H9 (cell line): ENCODE data around the gene CLCN6. TPM values are rescaled to one million over a fixed set of nuclear protein-coding genes. Genes with fewer than 3 reads are reported as not detected.

Source experiments
- DNase-seq: peaks from one replicate; pipeline ENCODE4 v3.0.0-alpha.2; 2017
- H2AFZ ChIP-seq: one replicate; pipeline ENCODE4 v1.6.1; 2013; ENCODE audit warnings: mild to moderate bottlenecking, low read length, control low read depth, moderate library complexity
- H2AK5ac ChIP-seq: 2 replicates; pipeline ENCODE4 v1.6.1; 2013; ENCODE audit warnings: low read length, control low read depth, mixed read lengths; ENCODE audit not compliant: insufficient read length
- H2BK120ac ChIP-seq: one replicate; pipeline ENCODE4 v1.6.1; 2013; ENCODE audit warnings: low read depth, mild to moderate bottlenecking, low read length, control low read depth, inconsistent platforms; ENCODE audit not compliant: poor library complexity, severe bottlenecking
- H2BK12ac ChIP-seq: 2 replicates; pipeline ENCODE4 v1.6.1; 2013; ENCODE audit warnings: low read length, control low read depth, mixed read lengths, low read depth; ENCODE audit not compliant: insufficient read length
- H2BK15ac ChIP-seq: 2 replicates; pipeline ENCODE4 v1.6.1; 2013; ENCODE audit warnings: low read depth, low read length, control low read depth
- H2BK20ac ChIP-seq: one replicate; pipeline ENCODE4 v1.6.1; 2013; ENCODE audit warnings: low read depth, mild to moderate bottlenecking, low read length, control low read depth, inconsistent platforms; ENCODE audit not compliant: poor library complexity, severe bottlenecking
- H2BK5ac ChIP-seq: 2 replicates; pipeline ENCODE4 v1.6.1; 2013; ENCODE audit warnings: low read length, control low read depth, mixed read lengths; ENCODE audit not compliant: insufficient read length
- H3K14ac ChIP-seq: 2 replicates; pipeline ENCODE4 v1.6.1; 2013; ENCODE audit warnings: low read length, control low read depth; ENCODE audit not compliant: insufficient read depth
- H3K18ac ChIP-seq: 2 replicates; pipeline ENCODE4 v1.6.1; 2013; ENCODE audit warnings: low read depth, mild to moderate bottlenecking, mixed read lengths, low read length, control low read depth; ENCODE audit not compliant: insufficient read length
- H3K23ac ChIP-seq: 2 replicates; pipeline ENCODE4 v1.6.1; 2013; ENCODE audit warnings: low read length, control low read depth, mixed read lengths, low read depth; ENCODE audit not compliant: insufficient read length
- H3K23me2 ChIP-seq: 2 replicates; pipeline ENCODE4 v1.6.1; 2013; ENCODE audit warnings: low read depth, mild to moderate bottlenecking, mixed read lengths, low read length, control low read depth; ENCODE audit not compliant: insufficient read length, poor library complexity, severe bottlenecking
- H3K27ac ChIP-seq: 2 replicates; pipeline ENCODE4 v1.5.1; 2013; ENCODE audit warnings: low read length, control low read depth, mixed read lengths, low read depth; ENCODE audit not compliant: insufficient read length
- H3K27me3 ChIP-seq: 2 replicates; pipeline ENCODE4 v1.6.1; 2013; ENCODE audit warnings: low read length, control low read depth, inconsistent platforms; ENCODE audit not compliant: insufficient read depth
- H3K4ac ChIP-seq: 2 replicates; pipeline ENCODE4 v1.6.1; 2013; ENCODE audit warnings: low read depth, mild to moderate bottlenecking, control low read depth, inconsistent platforms, low read length, moderate library complexity
- H3K4me1 ChIP-seq: 2 replicates; pipeline ENCODE4 v1.6.1; 2013; ENCODE audit warnings: low read length, control low read depth, inconsistent platforms; ENCODE audit not compliant: insufficient read depth
- H3K4me2 ChIP-seq: 2 replicates; pipeline ENCODE4 v1.6.1; 2013; ENCODE audit warnings: low read length, control low read depth, mixed read lengths; ENCODE audit not compliant: insufficient read length, insufficient read depth
- H3K56ac ChIP-seq: 2 replicates; pipeline ENCODE4 v1.6.1; 2013; ENCODE audit warnings: low read depth, mild to moderate bottlenecking, mixed read lengths, low read length, control low read depth; ENCODE audit not compliant: insufficient read length
- H3K79me1 ChIP-seq: 2 replicates; pipeline ENCODE4 v1.6.1; 2013; ENCODE audit warnings: low read depth, mild to moderate bottlenecking, moderate library complexity, low read length, control low read depth, inconsistent platforms; ENCODE audit not compliant: insufficient read depth, poor library complexity, severe bottlenecking
- H3K79me2 ChIP-seq: 2 replicates; pipeline ENCODE4 v1.6.1; 2013; ENCODE audit warnings: low read length, control low read depth, inconsistent platforms; ENCODE audit not compliant: insufficient read depth
- H3K9ac ChIP-seq: 2 replicates; pipeline ENCODE4 v1.6.1; 2013; ENCODE audit warnings: low read length, control low read depth, mixed read lengths; ENCODE audit not compliant: insufficient read length; ENCODE audit errors: extremely low read depth
- H3K9me3 ChIP-seq: one replicate; pipeline ENCODE4 v1.6.1; 2013; ENCODE audit warnings: low read depth, low read length, inconsistent platforms; ENCODE audit not compliant: control insufficient read depth
- H3T11ph ChIP-seq: one replicate; pipeline ENCODE4 v1.6.1; 2013; ENCODE audit warnings: mild to moderate bottlenecking, low read length, control low read depth, inconsistent platforms
- H4K20me1 ChIP-seq: one replicate; pipeline ENCODE4 v1.6.1; 2013; ENCODE audit not compliant: control insufficient read depth, insufficient read length, insufficient read depth
- H4K5ac ChIP-seq: 2 replicates; pipeline ENCODE4 v1.6.1; 2013; ENCODE audit warnings: low read depth, mild to moderate bottlenecking, mixed read lengths, low read length, control low read depth; ENCODE audit not compliant: insufficient read length
- H4K8ac ChIP-seq: replicated peaks from 2 replicates; pipeline ENCODE4 v1.6.1; 2013; ENCODE audit warnings: low read length, control low read depth, mixed read lengths, low read depth; ENCODE audit not compliant: insufficient read length
- H4K91ac ChIP-seq: 2 replicates; pipeline ENCODE4 v1.6.1; 2013; ENCODE audit warnings: low read depth, mild to moderate bottlenecking, moderate library complexity, mixed read lengths, low read length, control low read depth; ENCODE audit not compliant: insufficient read length
- H3K27ac Mint-ChIP-seq, 3 experiments: 2 replicates in 2 of 3; 3 replicates in 1 of 3; pipeline ENCODE4 v1.8.0; 2020 to 2021; ENCODE audit warnings: mixed read lengths in 3 of 3, mild to moderate bottlenecking in 1 of 3, moderate library complexity in 1 of 3
- H3K27me3 Mint-ChIP-seq: 2 replicates; pipeline ENCODE4 v1.8.0; 2021; ENCODE audit warnings: low read depth, mild to moderate bottlenecking, moderate library complexity, mixed read lengths
- H3K36me3 Mint-ChIP-seq, 3 experiments: 2 replicates in 2 of 3; 3 replicates in 1 of 3; pipeline ENCODE4 v1.8.0; 2020 to 2021; ENCODE audit warnings: low read depth in 3 of 3, mixed read lengths in 3 of 3; ENCODE audit not compliant: insufficient read depth in 1 of 3
- H3K4me1 Mint-ChIP-seq, 2 experiments: 2 replicates each; pipeline ENCODE4 v1.8.0; 2020; ENCODE audit warnings: mixed read lengths in 2 of 2
- H3K4me3 Mint-ChIP-seq, 2 experiments: 2 replicates in 1 of 2; 3 replicates in 1 of 2; pipeline ENCODE4 v1.8.0; 2020 to 2021; ENCODE audit warnings: mild to moderate bottlenecking in 2 of 2, mixed read lengths in 2 of 2, moderate library complexity in 1 of 2
- H3K9me3 Mint-ChIP-seq, 2 experiments: 2 replicates in 1 of 2; 3 replicates in 1 of 2; pipeline ENCODE4 v1.8.0; 2020; ENCODE audit warnings: mild to moderate bottlenecking in 2 of 2, mixed read lengths in 2 of 2, moderate library complexity in 1 of 2
- CTCF ChIP-seq: fragments of 200-600 bp; sonication (generic); conservative IDR thresholded peaks from 3 replicates; pipeline ENCODE4 v1.8.0; 2021; ENCODE audit warnings: antibody characterized with exemption, mild to moderate bottlenecking
- WGBS: extraction: QIAGEN DNeasy Blood & Tissue Kit; methylation state at CpG from one replicate; pipeline ENCODE4 v1.1.7; 2013; ENCODE audit warnings: missing lambda C conversion rate, low lambda C conversion rate, mixed read lengths; ENCODE audit not compliant: insufficient read length; ENCODE audit errors: extremely low coverage; 5-methylcytosine and 5-hydroxymethylcytosine counted together
- total RNA-seq: library from RNA; stranded (reverse); gene quantifications from 2 replicates; pipeline ENCODE4 v1.2.1, GENCODE V29; 2021

The CLCN6 gene
- total RNA-seq, 1 experiment from 2014 or later = 20.5 TPM

- H4K8ac ChIP-seq = no peak overlapping the region
- H4K20me1 ChIP-seq = no peaks in the 10 kb centered on the region
- H2AFZ ChIP-seq = no peak overlapping the region
- no peak overlapping the region for H3K4me3 Mint-ChIP-seq
- no peaks in the 10 kb centered on the region for H3K27me3 ChIP-seq
- no peaks in the 10 kb centered on the region for H3K9me3 ChIP-seq
- no peak overlapping the region for H3K18ac ChIP-seq
- no peak overlapping the region for H2BK12ac ChIP-seq
- no peak overlapping the region for H4K5ac ChIP-seq
- H3K27me3 Mint-ChIP-seq = peaks cover 10% of the 10 kb centered on the region
- no peak overlapping the region for H3K9ac ChIP-seq
- H2AK5ac ChIP-seq = no peak overlapping the region
- no peak overlapping the region for H3K23ac ChIP-seq
- no peaks in the 10 kb centered on the region for H3K79me2 ChIP-seq
- TF ChIP-seq CTCF = no peak
- no peak overlapping the region for H2BK20ac ChIP-seq
- no peaks in the 10 kb centered on the region for H3K4me1 Mint-ChIP-seq
- H3K4me2 ChIP-seq = no peak overlapping the region
- no CpG with 5 or more reads among the region's 9 CpGs for WGBS
- peaks cover 5 to 32% (median 20%) of the 10 kb centered on the region in 3 experiments; a peak in 6 of 7 replicates for H3K36me3 Mint-ChIP-seq
- H4K91ac ChIP-seq = no peak overlapping the region
- H3K4me1 ChIP-seq = no peaks in the 10 kb centered on the region
- no peak overlapping the region for H3K56ac ChIP-seq
- DNase-seq = no peak
- H2BK5ac ChIP-seq = no peak overlapping the region
- no peaks in the 10 kb centered on the region; a peak in 1 of 5 replicates for H3K9me3 Mint-ChIP-seq
- no peak overlapping the region for H2BK120ac ChIP-seq
- H3K14ac ChIP-seq = no peak overlapping the region
- no peak overlapping the region for H2BK15ac ChIP-seq
- no peak overlapping the region; a peak in 1 of 7 replicates for H3K27ac Mint-ChIP-seq
- H3K79me1 ChIP-seq = no peaks in the 10 kb centered on the region
- no peak overlapping the region for H3K27ac ChIP-seq
- H3K23me2 ChIP-seq = no peaks in the 10 kb centered on the region
- H3K4ac ChIP-seq = no peak overlapping the region
- H3T11ph ChIP-seq = no peak overlapping the region
Observed at GRCh38 chr1:11848373-11848700, 42.3 kb downstream of the CLCN6 start.
